ENCODE measurements around the gene SLC4A7.
"Not testable (repeated sequence)": the region's sequence is repeated elsewhere in the genome, so short reads cannot be mapped to it uniquely, and the experiment has no call there.

The SLC4A7 gene

DNA sequence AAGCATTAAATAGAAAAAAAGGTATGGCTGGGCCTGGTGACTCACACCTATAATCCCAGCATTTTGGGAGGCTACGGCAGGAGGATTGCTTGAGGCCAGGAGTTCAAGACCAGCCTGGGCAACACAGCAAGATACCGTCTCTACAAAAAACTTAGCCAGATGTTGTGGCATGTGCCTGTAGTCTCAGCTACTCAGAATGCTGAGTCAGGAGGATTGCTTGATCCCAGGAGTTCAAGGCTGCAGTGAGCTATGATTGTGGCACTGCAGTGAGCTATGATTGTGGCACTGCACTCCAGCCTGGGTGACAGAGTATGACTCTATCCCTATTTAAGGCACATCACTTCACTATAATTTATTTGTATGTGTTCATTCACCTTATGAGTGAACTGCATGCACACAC is 54.3 kb downstream of the SLC4A7 start:
- DNase-seq (ENCODE audit: low spot score), result no peak

DNA sequence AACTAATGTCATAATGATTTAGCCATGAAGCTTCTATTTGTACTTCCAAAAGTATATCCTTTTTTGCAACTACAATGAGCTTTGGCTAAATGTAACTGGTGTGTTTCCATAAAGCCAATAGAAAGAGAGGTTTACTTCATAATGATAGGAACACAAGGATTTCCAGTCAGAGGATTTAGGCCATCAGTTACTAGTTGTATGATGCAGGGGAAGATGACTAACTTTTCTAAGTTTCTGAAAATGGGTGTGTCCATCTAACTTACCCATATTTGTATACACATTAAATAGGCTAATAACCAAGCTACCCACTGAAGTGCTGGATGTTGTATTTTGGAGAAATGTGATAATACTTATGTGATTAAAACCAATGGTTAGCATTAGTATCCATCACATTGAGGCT is 55.7 kb downstream of the SLC4A7 start:
- DNase-seq (ENCODE audit: low spot score), result no peak

DNA sequence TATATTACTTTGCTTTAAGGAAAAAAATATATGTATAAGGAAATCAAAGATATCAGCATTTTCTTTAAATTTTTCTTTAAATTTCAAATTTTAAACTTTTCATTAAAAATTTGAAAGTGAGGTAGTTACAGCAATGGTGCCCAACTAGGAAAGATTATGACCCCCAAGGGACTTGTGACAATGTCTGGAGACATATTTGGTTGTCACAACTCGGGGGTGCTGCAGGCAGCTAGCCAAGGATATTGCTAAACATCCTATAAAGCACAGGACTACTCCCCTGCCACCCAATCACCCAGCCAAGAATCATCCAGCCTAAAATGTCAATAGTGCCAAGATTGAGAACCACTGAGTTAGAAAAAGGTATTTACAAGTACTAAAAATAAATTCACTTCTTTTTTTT is 57.3 kb downstream of the SLC4A7 start:
- no peak for DNase-seq (ENCODE audit: low spot score)

DNA sequence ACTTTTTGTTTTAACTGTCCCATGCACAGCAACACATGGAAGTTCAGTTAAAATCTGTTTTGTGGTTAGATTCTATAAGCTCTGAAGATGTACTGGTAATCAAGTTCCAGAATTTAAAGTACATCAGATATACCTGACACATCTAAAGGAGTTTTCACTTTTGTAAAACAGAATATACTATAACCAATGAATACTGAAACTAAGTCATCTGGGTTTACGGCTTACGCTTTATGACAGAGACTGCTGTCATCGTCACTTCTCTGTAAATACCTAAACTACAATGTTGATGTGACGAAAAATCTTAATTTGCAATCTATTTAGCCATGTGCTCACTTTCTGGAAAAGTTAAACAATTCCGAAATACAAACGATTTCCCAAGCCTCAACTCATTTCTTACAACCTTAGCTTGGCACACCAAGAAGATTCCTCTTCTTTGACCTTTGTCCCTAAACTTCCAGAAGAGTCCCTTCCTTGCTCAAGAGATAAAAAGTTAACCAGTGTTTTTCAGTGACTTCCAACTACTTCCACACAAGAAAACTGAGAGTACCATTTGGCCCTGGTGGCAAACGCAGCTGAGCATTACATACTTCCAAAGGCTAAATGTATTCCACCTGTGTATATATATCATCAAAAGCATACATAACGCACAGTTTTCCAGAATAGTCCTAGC is 58.2 kb downstream of the SLC4A7 start:
- no peak for DNase-seq (ENCODE audit: low spot score)

DNA sequence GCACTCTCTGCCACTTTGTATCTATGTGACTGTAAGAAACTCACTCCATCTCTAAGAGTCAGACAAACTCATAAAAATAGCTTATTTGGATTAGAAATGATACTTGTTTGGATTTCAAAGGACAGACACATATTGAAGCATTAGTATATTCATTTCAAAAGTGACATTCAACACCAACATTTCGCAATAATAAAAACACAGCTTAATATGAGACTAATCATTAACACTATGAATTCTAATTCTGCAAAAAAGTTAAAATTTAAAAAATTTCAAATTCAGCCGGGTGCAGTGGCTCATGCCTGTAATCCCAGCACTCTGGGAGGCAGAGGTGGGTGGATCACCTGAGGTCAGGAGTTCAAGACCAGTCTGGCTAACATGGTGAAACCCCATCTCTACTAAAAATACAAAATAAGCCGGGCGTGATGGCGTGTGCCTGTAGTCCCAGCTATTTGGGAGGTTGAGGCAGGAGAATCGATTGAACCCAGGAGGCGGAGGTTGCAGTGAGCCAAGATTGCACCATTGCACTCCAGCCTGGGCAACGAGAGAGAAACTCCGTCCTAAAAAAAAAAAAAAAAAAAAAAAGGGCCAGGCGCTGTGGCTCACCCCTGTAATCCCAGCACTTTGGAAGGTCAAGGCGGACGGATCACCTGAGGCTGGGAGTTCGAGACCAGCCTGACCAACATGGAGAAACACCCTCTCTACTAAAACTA is 59.2 kb downstream of the SLC4A7 start:
- DNase-seq (ENCODE audit: low spot score), result not testable (repeated sequence)

DNA sequence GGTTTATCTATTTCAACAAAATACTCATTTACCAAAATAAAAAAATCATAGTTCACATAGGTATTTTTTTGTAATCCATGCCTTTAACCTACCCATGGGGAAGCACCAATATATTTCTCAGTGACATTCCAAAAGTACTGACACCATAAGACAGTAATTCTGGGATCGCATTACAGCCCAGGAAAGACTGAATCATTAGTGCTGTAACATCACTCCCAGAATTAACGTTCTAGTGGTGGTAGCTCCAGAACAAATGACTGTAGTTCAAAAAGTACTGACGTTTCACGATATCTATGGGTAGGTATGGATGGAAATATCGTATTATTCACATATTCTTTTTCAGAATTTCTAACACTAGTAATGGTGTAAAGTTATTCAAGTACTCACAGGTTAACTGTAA is 60.7 kb downstream of the SLC4A7 start:
- no peak for DNase-seq (ENCODE audit: low spot score)

DNA sequence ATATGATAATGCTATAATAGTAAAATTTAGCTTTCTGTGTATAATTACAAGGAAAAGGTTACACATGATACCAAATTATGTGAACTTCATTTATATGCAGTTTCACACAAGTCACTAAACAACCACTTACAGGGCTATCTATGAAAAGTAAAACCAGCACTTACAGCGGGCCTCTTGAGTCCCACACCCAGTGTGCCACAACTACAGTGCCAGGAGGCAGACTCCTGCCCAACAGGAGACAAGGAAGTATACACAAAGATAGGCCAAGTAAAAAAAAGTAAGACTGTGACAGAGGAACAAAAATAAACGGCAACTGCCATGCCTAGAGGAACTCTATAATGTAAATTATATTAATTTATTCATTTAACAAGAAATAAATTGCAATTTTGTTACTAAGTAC is 61.6 kb downstream of the SLC4A7 start:
- no peak for DNase-seq (ENCODE audit: low spot score)

DNA sequence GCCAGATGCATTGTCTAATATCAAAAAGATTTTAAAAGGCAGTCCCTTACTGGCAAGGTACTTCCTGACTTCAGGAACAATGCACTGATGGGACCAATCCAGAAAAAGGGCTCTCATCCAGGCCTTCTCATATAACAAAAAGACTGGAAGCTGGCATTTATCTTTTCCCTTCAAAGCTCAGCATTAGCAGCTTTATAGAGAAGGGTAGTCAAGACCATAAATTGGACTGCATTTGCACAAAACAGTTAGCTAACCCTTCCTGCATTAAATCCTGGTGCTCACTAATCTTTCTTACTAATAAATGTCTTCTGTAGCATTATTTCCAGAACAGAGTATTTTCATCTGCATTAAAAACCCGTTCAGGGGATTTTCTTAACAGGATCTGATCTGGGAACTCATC is 69.0 kb downstream of the SLC4A7 start:
- no peak for DNase-seq (ENCODE audit: low spot score)

DNA sequence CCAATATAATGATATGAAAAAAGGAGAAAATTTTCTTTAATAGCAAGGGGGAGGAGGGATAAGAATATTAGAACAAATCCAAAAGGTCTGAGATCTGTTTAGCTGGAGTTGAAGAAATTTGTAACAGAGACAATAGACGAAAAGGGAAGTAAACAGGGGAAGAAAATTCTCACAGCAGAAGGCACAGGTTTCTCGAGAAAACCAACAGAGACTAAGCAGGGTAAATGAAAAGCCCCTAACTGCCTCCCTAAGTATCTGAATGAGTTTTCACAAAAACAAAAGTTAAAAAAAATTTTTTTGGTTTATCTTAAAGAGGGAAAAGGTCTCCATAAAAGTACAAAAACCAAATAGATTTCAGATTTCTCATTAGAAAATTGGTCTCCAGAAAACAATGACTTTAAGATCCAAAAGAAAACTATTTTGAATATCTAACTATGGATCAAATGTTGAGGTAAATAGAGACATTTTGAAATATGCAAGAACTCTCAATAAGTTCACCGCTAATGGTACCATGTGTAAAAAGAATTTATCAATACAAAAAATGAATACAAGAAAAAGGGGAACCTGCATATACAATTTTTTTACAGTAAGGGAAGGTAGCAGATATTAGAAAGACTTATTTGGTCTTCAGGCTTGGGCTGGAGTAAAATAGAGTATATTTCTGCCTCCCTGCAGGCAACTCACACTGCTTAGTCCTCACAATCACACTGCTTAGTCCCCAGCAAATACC is 91.1 kb downstream of the SLC4A7 start:
- DNase-seq (ENCODE audit: low spot score), result no peak

DNA sequence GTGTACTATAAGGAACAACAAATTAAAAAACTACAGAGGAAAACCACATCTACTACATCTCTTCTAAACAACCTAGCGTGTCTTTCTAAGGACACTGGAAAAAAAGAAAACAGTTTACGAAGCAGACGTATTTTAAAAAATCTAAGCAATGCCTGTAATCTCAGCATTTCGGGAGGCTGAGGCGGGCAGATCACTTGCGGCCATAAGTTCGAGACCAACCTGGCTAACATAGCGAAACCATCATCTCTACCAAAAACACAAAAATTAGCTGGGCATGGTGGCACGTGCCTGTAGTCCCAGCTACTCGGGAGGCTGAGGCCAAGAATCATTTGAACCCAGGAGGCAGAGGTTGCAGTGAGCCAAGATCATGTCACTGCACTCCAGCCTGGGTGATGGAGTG is 91.8 kb downstream of the SLC4A7 start:
- DNase-seq (ENCODE audit: low spot score), result not testable (repeated sequence)

DNA sequence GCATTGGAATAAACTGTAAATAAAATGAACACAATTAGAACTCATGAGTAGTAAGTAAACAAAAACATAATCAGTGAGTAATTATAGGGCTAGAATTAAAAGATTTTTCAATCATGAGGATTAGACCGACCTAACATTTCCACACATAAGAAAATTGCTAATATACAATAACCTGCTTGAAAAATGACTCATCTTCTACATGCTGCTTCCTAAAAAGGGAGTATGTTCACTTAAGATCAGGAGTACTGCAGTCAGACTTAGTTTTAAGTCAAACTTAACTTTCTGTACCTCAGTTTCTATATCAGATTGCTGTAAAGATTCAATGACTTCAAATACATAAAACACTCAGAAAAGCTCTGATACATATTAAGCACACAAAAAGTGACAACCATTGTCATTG is 92.4 kb downstream of the SLC4A7 start:
- no peak for DNase-seq (ENCODE audit: low spot score)

DNA sequence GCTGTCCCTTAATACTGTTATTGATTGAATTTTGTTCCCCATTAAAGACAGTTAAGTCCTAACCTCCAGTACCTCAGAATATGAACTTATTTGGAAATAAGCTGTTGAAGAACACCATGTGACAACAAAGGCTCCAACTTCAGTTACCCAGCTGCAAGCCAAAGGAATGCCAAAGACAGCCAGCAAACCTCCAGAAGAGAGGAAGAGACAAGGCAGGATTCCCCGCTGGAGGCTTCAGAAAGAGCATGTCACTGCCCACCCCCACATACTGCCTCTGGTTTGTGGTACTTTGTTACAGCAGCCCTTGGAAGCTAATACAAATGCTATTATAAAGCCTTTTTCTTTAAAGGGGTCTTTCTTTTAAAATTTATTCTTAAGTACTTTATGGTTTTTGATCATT is 96.6 kb downstream of the SLC4A7 start:
- no peak for DNase-seq (ENCODE audit: low spot score)

DNA sequence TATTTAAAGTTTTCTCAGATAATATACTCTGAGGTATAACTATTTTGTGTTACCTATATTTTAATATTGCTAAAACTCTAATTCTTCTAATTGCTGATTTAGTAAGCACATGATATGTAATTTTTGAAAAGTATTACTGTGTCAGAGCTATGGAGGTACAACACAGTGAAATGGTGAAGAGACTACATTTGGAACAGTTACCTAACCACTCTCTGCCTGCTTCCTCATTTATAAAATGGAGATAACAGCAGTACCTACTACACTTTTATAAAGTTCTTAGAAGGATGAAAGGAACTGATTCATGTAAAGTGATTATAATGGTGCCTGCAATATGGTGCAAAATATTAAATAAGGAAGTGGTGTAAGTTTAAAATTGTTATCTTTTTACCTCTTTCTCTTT is 98.7 kb downstream of the SLC4A7 start:
- no peak for DNase-seq (ENCODE audit: low spot score)

DNA sequence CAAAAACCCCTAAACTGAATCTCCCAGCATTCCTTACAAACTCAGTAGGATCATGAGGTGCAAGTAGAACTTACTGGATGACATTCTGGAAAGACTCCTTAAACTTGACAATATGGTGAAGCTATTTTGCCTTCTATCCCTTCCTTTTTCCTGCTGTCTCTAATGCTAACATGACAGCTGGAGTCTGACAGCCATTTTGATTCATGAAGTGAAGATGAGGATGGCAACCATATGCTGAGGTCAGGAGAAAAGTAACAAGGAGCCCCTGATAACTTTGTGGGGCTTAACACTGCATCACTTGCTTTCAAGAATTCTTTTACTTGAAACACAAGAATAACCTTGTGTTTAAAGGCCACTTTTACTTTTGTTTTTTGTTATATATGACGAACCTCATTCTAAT is 100.0 kb downstream of the SLC4A7 start:
- no peak for DNase-seq (ENCODE audit: low spot score)

DNA sequence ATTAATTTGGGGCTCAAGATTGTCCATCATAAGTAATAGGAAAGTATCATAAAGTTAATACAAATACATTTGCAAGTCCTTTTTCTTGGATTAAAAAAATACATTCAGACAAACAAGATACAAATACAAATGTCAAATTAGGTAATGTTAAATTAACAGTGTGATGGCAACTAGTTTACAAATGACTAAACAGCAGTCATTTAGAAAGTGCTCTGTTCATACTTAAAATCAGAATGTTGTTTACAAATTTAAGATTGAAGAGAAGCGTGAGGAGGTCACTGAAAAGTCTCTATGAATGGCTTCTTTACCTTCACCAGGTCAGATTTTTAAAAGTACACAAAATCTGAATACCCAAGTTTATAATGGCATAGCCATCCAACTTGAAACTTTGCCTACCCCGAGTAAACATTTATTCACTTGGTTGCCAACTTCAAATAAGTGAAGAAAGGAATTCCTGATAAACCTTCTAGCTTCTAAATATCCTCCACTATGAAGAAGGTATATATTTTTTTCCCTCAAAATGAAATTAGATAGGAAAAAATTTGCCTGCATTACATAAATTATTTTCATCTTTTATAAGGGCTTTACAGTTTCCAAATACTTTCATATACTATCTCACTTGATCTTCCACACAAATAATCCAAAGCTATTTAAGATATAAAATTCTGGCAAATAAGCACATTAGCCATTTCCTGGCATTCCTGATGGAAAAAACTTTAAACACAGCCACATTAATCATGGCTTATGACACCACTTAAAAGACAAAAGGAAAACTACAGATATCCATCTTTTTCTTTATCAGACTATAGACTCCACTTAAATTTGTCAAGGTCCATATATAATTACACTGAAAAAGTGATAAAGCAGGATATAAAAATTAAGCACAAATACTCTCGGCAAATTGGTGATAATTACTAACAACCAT is 103.5 kb downstream of the SLC4A7 start:
- DNase-seq (ENCODE audit: low spot score), result no peak

DNA sequence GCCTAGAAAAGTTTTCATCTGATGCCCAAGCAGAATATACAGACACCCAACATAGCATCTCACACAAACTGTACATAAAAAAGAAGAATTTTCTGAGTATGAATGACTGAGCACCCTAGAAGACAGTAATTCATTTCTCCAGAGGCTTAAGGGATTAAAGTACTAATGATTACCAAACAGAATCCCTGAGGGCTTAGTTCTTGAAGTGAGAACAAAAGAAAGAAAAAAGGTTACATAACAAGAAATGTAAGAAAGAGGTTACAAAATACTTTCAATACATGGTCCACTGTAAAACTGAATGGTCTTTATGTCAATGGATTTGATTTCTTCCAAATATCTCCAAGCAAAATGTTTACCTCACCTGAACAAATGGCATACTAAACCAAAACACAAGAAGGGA is 105.9 kb downstream of the SLC4A7 start:
- no peak for DNase-seq (ENCODE audit: low spot score)

DNA sequence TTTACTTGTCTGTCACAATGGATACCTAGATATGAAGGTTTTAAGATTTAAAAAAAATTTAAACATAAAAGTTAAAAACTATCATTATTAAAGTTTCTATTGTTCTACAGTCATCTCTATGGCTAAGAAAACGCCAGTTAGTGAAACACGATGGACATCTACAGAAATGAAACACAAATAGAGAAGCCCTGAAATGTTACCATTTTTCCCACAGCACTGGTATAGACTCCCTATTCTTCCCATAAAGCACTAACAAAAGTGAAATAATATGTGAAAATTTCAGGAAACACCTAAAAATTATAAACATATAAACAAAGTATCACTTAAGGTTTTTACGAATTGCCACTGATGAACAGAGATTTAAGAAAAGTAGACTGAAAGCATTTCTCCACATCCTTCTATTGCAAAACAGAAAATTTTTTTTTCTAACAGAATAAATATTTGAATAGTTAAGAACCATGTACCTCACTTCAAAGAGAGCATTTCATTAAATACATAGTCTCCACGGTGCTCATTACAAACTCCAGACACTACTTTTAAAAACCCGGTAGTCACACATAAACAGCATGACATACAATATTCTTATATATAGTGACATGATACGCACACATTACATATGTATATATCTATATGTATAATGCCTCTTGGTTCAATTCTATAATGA is 107.9 kb downstream of the SLC4A7 start:
- no peak for DNase-seq (ENCODE audit: low spot score)

DNA sequence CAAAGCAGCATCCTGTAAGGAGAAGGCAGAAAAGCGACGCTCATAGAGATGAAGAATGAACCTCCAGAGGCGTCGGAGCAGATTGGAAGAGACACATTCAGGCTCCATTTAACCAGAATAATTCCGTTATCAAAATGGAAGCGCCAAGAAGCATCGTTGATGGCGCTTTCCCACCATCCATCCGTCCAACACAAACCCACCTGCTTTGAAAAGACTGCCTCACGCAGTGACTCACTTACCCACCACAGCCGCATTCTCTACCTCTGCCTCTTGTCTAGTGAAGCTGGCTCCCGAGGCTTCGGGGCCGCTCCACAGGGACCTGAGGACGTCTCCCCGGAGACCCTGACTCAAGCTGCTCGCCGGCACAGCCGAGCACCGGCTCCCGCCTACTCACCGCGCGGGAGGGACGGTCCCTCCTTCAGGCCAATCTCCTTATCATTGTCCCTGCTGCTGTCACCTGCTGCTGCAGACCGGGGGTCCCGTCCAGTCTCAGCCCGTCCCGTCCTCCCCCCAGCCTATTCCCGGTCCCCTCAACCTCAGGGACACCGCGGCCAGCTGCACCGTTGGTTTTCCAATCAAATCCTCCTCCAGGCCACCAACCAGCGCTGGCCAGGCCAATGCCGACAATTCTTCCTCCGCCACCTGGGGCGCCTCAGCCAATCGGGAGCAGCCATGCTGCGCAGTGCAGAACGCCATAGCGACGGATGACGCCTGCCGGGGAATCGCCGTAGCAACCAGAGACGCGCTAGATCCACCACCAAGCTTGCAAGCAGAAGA is 115.2 kb downstream of the SLC4A7 start, which contains the start of gene NEK10:
NEK10 (minus strand) TSS at position 553 of the 777 bp plus-strand sequence. CDS start 16,501 bp downstream, outside the sequence.
- peak; percentile 98 for DNase-seq (ENCODE audit: low spot score)

DNA sequence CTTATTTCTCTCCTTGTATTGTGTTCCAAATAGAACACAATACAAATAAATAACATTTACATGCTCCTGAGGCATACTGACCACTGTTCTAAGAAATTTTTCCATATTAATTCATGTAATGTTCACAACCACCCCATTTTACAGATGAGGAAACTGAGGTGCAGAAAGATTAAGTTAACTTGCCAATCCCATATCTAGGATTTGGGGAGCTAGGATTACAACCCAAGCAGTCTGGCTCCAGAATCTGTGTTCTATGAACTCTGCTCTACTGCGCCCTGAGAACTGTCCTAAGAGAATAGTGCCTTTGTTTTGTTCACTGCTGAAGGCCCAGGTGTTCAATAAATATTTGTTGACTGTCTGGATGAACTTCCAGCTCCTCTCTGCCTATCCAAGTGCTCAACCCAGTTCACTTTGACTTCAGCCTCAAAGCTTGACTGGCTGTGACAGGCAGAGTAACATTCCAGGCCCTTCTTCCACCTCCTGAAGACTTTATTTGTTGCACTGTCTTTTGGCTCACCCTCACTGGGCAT is 118.1 kb downstream of the SLC4A7 start:
- no peak for DNase-seq (ENCODE audit: low spot score)

Data from germinal center (tissue), 1 donor.